Measurements from ENCODE around the gene ZNF775. TPM values are rescaled to one million over a fixed set of nuclear protein-coding genes. Genes with fewer than 3 reads are reported as not detected.

ZNF775 gene
- total and polyA plus RNA-seq, 2 of the 13 experiments (the other 11 are each of a cell fraction or from before 2014, with no cell fraction given) = 3.1 to 3.2 TPM

- Histone ChIP-seq H3K4me3 (replicated peaks in 1 of 3; ENCODE audit: insufficient read depth in 1 of 3, low read depth in 2 of 3, low read length in 3 of 3) (no peak overlapping the region), H3K27ac (ENCODE audit: extremely low read length, insufficient read depth, low read length) (no peak overlapping the region), H2AFZ (ENCODE audit: low read length) (no peak overlapping the region), H3K79me2 (ENCODE audit: insufficient read depth, low read length) (no peaks in the 10 kb centered on the region), H3K9me3 (ENCODE audit: low read length) (no peaks in the 10 kb centered on the region), H3K27me3 (ENCODE audit: control insufficient read depth in 1 of 2, insufficient read depth in 2 of 2, low read length in 2 of 2) (no peaks in the 10 kb centered on the region), H3K4me2 (ENCODE audit: low read depth, low read length) (no peak overlapping the region), H3K4me1 (ENCODE audit: insufficient read depth, low read length) (peaks cover 38% of the 10 kb centered on the region), H4K20me1 (ENCODE audit: insufficient read depth, low read length) (no peaks in the 10 kb centered on the region), H3K36me3 (replicated peaks in 1 of 2; ENCODE audit: control insufficient read depth in 1 of 2, insufficient read depth in 2 of 2, low read length in 2 of 2) (peaks cover 2 to 15% of the 10 kb centered on the region in 2 experiments; a peak in 2 of 5 replicates), H3K9ac (ENCODE audit: insufficient read depth, low read depth, low read length) (no peak overlapping the region)
- no peak for TF ChIP-seq MLXIP (CRISPR knock-in tag; IDR thresholded peaks at IDR 0.05; ENCODE audit: borderline replicate concordance)
- TF ChIP-seq REST (IDR thresholded peaks at IDR 0.05; ENCODE audit: borderline replicate concordance in 1 of 2, low read depth in 1 of 2, low read length in 2 of 2) = no peak
- no peak for TF ChIP-seq ZNF775 (CRISPR knock-in tag; IDR thresholded peaks at IDR 0.05; ENCODE audit: borderline replicate concordance)
- no peak for TF ChIP-seq ZNF430 (CRISPR knock-in tag; IDR thresholded peaks at IDR 0.05)
- no peak for TF ChIP-seq KAT2B (IDR thresholded peaks at IDR 0.05; ENCODE audit: borderline replicate concordance, low read depth, low read length)
- TF ChIP-seq ZNF101 (CRISPR knock-in tag; IDR thresholded peaks at IDR 0.05; ENCODE audit: borderline replicate concordance, low read depth) = no peak
- no peak for TF ChIP-seq ZKSCAN1 (IDR thresholded peaks at IDR 0.05; ENCODE audit: low read length)
- no peak for TF ChIP-seq ZNF678 (CRISPR knock-in tag; IDR thresholded peaks at IDR 0.05)
- no peak for TF ChIP-seq ZNF652 (CRISPR knock-in tag; IDR thresholded peaks at IDR 0.05; ENCODE audit: borderline replicate concordance, low read depth)
- no peak for TF ChIP-seq NKX3-1 (CRISPR knock-in tag; IDR thresholded peaks at IDR 0.05)
- no peak for TF ChIP-seq RBM39 (IDR thresholded peaks at IDR 0.05; ENCODE audit: low read depth, low read length, poor library complexity, severe bottlenecking)
- TF ChIP-seq SMAD3 (CRISPR knock-in tag; IDR thresholded peaks at IDR 0.05) = no peak
- DNase-seq (ENCODE audit: low spot score) (no peak), ATAC-seq (no peak), FAIRE-seq (no peak)
- intact Hi-C loops (cut with micrococcal nuclease; ENCODE audit: unreplicated experiment) (no loop called here), in situ Hi-C loops (cut with HindIII; ENCODE audit: extremely low pct_ligation_motif_present, low pct_unique_long_range_greater_than_20kb) (no loop called here)
- WGBS (ENCODE audit: low lambda C conversion rate) = 94% methylated on average over 23 of the region's 27 CpGs
- ChIA-PET POLR2A (no interaction called here), CTCF (ENCODE audit: low intra/inter-chr PET ratio, low total read pairs) (no interaction called here)
- no TSS peak for BruUV-seq (replicated peaks)
These were observed 19.2 kb downstream of the ZNF775 start for GRCh38 chr7:150398108-150398964.
